ENCODE measurements around the gene FAM13A.

Gene FAM13A

DNA sequence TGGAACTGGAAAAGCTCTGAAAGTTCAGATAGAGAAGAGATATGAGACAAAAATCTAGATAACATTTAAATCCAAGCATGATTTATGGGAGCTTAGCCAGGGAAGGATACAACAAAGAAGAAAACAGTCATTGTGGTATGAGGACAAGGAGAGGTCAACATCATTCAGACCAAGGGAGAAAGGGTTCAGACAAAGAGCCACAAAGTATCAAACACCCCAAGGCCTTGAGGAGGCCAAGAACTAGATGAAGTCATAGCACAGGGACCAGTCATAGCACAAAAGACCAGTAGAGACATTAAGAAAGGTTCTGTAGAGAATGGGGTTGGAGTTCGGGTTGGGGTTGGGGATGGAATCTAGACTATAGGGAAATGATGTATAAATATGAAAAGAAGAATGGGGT, 282.0 kb downstream of the FAM13A start:
- no peak for DNase-seq (ENCODE audit: low spot score)

DNA sequence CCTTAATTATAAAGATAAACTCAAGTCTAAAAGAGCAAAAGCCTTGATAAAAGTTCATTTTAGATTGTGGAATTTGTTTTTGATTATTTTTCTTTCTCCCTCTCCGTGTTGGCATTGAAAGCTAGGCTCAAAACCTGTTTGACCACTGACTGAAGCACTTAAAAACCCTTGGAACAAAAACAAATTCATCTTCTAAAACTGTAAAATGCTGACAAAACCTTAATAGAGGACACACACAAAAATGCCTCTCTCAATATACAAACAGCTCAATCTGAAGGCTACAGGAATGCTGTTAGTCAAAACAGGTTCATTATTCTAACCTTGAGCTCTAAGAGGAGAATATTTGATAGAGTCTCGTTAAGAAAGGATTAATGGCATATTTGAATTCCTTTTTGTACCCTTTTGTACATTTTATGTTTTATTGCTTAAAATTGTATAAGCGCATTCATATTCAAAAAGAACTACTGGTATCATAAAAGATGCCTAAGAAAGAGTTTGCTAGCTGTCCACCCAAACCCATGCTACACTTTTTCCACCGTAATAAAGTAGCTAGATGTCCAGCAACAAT, 285.0 kb downstream of the FAM13A start:
- DNase-seq (ENCODE audit: low spot score): no peak

DNA sequence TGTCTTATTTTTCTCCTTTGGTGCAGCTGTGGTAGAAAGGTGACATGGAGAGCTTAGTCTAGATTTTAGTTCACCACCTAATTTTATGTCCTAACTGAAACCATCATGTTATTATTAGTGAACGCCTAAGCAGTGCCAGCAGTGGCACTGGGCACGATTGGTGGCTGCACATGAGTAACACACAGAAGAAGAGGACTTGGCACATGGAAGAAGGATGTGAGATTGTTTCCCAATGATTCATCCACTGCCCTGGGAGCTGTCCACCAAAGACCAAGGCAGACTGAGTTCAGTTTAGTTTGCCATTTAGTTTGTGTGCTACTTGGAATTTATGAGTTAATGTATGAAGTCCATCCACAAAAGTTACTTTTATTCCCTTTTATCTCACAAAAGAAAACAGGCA, 291.3 kb downstream of the FAM13A start:
- no peak for DNase-seq (ENCODE audit: low spot score)

DNA sequence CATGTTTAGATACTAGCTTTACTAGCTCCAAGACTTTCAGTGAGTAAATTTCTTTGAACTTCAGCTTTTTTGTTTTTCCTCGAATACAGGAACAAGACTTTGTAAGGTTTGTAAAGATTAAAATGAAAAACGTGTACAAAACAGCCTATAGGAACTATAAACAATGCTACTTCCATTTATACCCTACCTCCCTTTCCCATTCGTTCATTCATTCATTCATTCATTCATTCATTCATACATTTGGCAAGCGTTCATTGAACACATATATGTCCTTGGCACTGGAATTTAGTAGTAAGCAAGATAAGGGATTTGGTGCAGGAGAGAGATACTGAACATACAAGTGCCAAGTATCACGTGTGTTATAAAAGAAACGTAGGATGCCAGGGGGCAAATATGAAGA, 293.9 kb downstream of the FAM13A start:
- no peak for DNase-seq (ENCODE audit: low spot score)

DNA sequence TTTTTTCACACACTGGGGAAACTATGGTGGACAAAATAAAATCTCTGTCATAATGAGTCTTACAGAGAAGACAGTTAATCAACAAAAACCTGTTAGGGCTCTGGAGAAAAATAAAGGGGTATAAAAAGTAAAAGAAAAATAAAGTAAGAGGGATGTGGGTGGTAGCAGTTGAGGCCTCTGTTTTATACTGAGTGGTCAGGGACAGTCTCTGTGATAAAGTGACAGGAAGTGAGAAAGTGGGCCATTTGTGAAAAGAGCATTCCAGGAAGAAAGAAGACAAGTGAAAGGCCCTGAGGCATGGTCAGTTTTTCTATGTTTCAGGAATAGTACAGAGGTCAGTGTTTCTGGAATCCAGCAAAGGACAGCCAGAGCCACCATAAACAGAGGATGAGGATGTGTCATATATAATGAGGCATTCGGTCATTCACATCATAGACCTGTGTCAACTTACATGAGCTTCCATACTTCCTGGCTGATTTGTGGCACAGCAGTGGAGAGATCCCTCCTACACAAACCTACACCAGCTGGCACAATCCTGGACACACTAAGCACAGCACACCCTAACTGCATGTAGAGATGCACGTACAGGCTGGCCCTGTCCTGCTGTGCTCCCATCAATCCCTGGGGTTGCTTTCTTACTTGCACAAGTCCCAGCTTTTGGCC, 295.0 kb downstream of the FAM13A start:
- DNase-seq (ENCODE audit: low spot score): no peak

DNA sequence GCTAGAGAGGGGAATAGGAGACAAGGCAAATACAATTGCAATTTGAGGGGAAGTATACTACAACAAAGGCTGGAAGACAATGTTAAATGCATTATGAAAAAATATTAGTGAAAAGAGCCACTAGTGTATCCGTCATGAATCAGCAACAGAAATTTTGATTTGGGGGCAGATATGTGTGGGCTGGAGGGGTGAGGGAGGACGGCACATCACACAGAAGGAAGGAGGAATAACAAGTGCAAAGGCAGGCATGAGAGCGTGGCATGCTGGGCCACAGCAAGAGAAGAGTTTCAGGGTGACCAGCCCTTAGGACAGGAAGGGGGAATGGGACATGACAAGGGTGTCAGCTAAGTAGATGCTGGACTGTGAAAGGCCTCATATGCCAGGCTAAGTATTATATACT, 295.6 kb downstream of the FAM13A start:
- DNase-seq (ENCODE audit: low spot score): no peak

DNA sequence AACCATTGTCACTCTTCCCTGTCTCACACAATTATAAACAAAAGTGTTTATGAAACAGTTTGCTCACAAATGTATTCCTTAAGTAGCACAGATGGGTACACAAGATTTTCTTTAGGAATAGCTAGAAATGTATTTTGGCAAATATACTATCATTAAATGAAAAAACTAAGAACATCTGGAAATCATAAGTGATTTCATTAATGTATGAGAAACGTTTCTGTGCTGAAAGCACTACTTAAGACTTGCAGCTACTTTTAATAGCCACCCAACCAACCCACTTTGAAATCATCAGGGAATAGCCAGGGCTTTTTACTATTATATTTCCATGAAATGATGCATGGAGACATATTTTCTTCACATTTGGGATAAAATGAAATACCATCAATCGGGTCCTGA, 297.1 kb downstream of the FAM13A start:
- DNase-seq (ENCODE audit: low spot score): no peak

DNA sequence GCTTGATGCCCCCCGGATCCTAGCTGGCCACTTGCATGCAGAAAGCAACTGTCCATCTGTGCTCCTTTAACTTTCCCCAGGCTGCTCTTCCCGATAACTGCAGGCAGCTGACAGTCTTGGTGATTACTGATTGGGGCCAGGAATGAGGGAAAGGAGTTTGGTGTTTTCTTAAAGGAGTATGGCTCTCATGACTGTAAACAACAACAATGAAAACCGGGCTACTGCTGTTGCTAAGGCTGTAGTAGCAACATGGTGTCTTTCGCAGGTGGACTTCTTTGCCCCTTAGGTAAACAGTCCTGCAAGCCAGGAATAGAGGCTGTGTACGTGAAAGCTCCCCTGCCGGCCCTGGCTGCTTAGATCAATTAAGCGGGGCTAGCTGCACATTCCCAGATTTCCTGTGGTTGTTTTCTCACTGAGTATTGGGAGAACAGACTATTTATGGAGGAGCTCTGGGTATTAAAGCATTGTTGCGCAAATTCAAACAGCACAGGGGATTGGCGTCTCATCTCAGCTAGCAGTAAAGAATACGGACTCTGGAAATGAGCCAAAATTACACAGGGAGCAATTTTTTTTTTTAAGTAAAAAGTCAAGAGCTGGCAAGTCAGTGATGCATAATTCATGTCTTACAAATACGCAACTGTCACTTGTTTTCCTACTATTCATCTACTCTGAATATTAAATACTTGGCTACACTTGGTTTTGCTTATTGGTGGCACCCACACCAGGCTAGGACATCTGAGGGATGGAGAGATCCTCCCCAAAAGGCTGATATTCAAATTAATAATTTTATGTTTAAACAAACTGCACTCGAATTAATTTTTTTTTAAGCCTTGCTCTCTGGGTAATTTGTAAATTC, 297.7 kb downstream of the FAM13A start:
- DNase-seq (ENCODE audit: low spot score): no peak

DNA sequence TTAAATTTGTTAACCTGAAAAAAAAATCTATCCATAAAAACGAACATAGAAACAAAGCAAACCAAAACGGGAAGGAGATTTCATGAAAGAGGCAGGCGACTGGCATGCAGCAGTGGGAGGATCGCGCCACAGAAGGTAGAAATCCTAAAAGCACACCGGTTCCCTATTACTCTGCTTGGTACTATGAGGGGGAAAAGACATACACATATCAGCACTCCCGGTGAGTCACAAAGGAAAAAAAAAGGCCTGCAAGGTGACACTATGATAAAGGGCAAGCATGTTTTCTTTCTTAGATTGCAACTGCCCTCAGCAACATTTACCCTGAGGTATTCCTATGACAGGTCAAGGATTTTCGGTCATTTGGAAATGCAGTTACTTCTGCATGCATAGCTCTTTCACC, 298.7 kb downstream of the FAM13A start:
- no peak for DNase-seq (ENCODE audit: low spot score)

DNA sequence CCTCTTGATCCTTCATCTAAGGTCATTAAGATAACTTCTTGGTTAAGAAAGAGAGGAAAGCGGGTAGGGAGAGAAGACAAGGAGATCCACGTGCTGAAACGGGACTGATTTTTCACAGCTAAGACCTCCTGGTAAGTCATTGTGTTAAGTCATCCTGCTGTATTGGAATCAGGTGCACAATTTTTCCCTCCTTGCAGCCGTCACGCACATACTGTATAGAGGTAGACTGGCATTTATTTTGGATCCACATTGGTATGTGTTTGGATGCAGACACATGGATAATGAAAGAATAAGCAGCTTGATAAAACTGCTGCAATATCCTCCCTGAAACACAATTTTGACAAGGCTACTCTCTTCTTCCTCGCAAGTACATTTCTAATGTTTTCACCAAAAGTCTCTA, 299.2 kb downstream of the FAM13A start:
- no peak for DNase-seq (ENCODE audit: low spot score)

DNA sequence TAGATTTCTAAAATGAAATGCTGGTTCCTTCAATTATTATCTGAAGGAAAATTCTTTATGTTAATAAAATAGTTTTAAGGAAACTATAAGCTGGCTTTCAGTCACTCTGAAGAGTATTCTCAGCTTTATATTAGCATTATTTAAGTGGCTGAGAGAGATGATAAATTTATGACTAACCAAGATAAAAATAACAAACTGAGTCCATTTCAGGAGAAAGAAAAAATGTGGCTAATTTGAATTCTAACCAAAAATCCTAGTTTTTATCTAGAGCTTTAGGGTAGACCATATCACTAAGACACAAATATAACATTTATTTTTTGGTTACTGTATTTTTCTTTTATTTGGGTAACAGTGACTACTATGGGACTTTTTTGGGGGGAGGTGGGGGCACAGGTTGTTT, 299.9 kb downstream of the FAM13A start:
- no peak for DNase-seq (ENCODE audit: low spot score)

DNA sequence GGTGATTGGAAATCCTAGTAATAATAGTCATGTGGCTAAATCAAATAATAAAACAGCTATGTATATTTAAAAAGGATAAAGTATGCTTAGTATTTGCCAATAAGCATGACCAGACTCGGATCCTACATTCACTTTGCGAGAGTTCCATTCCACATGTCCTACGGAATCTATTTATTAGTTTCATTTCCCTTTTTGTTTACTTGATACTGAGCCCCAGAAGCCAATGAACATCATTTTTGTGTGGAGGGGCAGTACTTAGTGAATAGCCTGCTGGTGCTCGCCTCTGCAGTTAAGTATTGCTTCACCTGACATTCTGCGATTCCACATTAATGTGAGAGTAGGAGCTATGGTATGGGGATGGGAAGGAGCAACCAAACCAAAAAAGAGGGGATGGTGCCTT, 300.8 kb downstream of the FAM13A start:
- no peak for DNase-seq (ENCODE audit: low spot score)

DNA sequence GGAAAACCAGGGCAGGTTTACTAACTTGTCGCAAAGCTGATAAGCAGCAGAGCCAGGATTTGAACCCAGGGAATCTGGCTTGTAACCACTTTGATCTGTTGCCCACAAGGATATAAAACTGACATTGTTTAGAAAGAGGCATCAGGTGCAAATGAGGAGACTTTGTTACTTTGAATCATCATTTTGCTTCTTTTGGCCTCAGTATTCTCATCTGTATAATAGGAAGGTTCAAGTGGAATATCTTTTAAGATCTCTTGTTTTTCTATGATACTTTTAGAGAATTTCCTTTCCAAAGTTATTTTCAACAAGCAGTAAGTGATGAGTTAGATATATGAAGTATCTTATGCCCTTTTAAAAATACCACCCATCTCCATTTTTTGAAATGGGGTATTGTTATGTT, 301.5 kb downstream of the FAM13A start:
- no peak for DNase-seq (ENCODE audit: low spot score)

DNA sequence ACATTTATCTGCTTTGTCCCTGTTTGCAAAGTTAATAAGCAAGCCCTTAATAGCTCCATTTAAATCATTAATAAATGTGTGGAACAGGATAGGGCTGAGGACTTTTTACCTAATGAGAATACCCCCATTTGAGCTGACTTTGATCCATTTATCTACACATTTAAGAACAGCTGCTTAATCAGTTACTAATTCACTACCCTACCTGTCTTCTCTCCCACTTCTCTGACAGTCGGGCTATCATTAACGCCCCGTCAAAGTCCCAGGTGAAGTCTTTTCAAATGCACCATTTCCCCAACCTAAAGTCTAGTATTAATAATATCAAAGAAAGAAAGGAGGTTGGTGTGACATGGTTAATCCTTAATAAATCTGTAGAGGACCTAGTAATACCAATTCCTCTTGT, 302.2 kb downstream of the FAM13A start:
- no peak for DNase-seq (ENCODE audit: low spot score)

DNA sequence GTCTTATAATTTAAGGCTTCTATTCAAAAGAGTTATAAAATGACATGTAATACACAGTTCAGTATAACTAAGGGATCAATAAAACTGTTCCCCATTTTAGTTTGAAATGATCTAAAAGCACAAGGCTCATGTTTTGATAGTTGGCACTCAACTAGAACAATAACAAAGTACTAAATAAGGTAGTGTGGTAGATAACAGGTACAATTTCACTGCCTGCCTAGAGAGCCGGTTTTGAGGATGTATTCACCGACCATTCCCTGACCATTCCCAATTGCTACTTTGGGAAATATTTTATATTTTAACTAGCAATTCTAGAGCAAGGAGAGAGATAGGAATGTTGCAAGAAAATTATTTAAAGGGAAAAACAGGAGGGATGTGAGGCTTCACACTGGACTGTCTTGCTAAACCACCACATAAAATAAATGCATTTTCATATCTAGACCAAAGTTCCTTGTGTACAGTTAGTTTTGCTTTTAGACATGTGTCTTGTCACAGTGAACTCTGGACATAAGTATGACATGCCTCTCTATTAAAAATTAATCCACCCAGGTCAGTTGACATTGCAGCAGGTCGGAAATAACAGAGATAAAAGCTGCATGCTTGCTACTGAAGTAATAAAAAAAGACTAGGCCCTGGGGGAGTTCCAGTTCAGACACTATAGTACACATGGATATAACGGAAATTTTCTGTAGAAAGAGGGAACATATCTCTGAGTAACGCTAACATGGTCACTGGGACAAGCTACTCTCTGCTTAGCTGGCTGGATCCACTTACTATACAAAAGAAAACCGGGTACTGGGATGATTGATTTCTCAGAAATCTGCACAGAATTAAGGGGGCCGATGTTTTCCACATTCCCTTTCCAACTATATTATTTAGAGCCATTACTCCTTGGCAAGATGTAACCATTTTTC, 303.1 kb downstream of the FAM13A start:
- DNase-seq (ENCODE audit: low spot score): no peak

DNA sequence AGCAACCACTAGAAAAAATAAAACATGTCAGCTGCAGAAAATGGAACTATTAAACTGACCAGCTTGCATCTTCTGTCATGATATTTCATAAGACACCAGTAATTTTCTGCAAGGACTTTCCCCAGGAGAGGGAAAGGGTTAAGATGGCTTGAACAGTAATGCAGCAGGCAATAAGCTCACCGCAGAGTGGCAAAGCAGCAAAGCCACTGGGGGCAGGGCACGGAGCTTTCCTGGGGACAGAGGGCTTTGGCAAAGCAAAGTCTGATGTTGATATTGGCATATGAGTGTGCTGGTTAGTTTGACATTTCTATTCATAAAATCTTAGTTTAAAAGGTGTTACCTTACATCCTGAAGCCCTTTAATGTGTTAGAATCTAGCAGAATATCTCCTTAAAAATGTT, 304.2 kb downstream of the FAM13A start:
- no peak for DNase-seq (ENCODE audit: low spot score)

DNA sequence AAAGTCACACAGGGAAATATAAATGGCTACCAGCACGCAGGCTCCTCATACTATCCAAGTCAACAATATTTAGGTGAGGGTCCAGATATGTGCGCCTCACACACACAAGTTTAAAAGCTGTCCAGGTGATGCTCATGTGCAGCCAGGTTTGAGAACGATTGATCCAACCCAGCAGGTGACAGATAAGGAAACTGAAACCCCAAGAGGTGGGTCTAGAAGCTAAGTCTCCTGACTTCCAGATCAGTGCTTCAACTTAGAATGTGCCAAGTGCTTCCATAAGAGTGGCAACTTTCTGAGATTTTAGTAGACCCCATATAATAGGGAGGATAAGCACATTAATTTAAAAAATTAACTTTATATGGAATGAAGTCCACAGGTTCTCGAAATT, 304.9 kb downstream of the FAM13A start:
- DNase-seq (ENCODE audit: low spot score): no peak

DNA sequence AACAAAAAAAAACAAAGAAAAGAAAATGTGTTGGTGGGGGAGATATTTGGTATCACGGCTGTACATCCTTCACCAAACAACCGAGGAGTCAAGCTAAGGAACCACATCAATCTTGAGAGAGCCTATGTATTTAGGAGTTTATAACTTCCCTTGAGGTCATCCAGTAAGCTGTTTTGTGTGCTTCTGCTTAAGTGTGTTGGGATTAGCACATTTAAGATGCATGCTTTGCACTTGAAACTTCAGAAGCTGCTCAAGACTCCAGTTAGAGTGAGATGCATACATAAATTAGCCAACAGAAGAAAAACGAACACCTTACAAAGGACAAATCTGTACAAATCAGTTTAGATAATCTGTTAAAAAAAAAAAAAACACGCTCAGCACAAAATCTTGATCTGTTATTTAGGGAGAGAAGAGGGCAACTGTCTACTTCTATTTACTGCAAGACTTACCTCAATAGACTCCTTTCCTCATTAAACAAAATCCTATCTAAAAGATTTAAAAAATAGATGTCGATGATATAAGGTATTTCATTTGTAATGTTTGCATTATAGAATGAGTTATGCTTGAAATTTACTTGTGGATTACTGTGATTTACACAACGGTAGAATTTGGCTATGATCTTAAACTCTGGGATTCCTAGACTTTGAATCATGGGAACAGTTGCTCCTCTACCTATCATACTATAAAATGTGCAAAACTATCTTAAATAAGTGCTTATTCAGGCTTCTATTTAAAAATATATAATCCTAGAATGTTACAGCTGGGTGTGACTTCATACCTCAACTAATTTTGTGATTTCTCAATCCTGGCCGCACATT, 305.5 kb downstream of the FAM13A start:
- DNase-seq (ENCODE audit: low spot score): no peak

DNA sequence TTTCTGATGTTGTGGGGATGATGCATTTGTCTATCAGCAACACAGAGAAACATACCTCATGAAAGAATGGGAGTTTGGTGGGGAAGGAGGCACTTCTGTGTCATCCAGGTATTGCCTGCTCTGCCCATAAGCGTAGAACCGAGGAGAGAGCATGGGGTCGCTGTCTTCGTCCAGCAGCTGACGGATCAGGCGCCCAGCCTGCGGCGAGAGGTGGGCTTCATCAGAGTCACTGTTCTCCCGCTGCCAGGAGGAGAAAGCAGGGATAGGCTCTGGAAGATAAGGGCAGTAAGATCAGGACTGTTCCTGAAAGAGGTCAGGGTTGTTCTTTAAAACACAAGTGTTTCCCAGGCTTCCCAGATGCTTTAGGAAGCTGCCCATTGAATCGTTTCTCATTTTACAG, 306.6 kb downstream of the FAM13A start:
- no peak for DNase-seq (ENCODE audit: low spot score)

DNA sequence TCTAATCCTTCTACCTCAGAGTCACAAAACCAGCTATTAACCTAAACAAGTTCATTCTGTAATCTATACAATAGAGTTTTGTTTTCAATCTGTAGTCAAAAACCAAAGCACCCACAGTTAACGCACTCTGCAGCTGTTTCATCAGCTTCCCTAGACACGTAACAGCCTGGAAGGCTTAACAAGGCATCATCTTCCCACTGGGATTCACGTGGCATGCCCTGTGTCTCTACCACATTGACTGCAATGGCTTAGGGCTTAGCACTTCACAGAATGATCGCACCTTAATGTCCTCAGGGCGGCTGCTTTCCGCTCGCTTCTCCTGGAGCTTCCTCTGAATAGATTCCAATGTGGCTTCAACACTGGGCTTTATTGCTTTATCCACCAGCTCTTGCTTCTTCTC, 309.6 kb downstream of the FAM13A start:
- peak; percentile 47 for DNase-seq (ENCODE audit: low spot score)

DNA sequence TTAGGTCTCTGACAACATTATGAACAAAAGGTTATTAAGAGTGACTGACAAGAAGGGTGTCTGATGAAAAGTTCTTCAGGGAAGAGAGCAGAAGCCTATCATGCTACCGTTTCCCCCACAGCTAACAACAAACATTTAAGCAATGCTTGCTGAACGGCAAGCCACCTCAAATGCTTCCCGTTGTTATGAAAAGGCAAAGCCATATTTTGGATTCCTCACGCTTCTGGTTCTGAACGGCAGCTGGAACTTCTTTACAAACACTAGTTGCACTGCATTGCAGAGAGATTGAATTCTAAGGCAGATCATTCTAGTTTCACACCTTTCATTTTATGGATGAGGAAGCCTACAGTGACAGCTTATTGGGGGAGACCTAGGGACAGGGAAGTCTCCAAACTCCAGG, 310.8 kb downstream of the FAM13A start:
- no peak for DNase-seq (ENCODE audit: low spot score)

Measured in D341Med (cell line).